ENCODE data around the gene FKBP4.

DNA sequence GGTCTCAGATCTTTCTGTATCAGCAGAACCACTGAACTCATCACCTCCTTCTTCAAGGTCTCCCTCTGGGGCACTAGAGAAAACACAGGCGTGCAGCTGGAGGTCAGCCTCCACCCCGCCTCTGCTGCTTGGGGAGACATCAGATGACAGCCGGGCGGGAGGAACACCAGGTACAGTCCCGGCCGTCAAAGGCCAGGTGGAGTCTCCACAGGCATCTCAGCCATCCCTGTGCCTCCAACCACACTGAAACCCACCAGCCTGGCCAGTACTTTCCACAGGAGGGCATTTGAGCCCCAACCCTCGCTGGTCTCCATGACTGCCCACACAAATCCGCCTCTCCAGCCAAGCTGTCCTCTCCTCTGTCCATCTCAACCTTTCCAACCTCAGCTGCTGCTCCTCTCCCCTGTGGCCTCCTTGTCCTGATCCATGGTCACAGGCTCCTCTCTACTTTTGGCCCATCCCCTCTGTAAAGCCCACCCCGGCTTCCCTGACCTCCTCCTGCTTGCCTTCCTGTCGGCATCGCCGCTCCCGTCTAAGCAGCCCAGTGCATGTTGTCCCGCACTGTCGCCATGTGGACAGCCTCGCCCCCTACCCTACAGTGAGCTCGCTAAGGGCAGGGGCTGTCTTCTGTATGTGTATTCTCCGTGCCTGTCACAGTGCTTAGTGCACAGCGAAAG lies 21.4 kb upstream of the FKBP4 start:
- TF ChIP-seq ZNF274 (IDR thresholded peaks at IDR 0.05; ENCODE audit: borderline replicate concordance, low read depth, low read length) (no peak), POLR2A (conservative IDR thresholded peaks at IDR 0.05) (no peak), FOXP4 (CRISPR knock-in tag; IDR thresholded peaks at IDR 0.05; ENCODE audit: borderline replicate concordance) (no peak), ATF2 (CRISPR knock-in tag; IDR thresholded peaks at IDR 0.05) (no peak), C11orf30 (IDR thresholded peaks at IDR 0.05; ENCODE audit: low read depth) (no peak), TCFL5 (CRISPR knock-in tag; conservative IDR thresholded peaks at IDR 0.05) (no peak), MAFF (IDR thresholded peaks at IDR 0.05; ENCODE audit: low read length) (no peak), BRCA1 (IDR thresholded peaks at IDR 0.05) (no peak), BRCA1 (CRISPR knock-in tag; IDR thresholded peaks at IDR 0.05) (no peak), STAT5B (CRISPR knock-in tag; IDR thresholded peaks at IDR 0.05) (no peak), GTF2E2 (tag; IDR thresholded peaks at IDR 0.05) (no peak), MTA3 (IDR thresholded peaks at IDR 0.05; ENCODE audit: borderline replicate concordance) (no peak)
- TF ChIP-seq, protein P1, sequence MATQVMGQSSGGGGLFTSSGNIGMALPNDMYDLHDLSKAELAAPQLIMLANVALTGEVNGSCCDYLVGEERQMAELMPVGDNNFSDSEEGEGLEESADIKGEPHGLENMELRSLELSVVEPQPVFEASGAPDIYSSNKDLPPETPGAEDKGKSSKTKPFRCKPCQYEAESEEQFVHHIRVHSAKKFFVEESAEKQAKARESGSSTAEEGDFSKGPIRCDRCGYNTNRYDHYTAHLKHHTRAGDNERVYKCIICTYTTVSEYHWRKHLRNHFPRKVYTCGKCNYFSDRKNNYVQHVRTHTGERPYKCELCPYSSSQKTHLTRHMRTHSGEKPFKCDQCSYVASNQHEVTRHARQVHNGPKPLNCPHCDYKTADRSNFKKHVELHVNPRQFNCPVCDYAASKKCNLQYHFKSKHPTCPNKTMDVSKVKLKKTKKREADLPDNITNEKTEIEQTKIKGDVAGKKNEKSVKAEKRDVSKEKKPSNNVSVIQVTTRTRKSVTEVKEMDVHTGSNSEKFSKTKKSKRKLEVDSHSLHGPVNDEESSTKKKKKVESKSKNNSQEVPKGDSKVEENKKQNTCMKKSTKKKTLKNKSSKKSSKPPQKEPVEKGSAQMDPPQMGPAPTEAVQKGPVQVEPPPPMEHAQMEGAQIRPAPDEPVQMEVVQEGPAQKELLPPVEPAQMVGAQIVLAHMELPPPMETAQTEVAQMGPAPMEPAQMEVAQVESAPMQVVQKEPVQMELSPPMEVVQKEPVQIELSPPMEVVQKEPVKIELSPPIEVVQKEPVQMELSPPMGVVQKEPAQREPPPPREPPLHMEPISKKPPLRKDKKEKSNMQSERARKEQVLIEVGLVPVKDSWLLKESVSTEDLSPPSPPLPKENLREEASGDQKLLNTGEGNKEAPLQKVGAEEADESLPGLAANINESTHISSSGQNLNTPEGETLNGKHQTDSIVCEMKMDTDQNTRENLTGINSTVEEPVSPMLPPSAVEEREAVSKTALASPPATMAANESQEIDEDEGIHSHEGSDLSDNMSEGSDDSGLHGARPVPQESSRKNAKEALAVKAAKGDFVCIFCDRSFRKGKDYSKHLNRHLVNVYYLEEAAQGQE (IDR thresholded peaks at IDR 0.05; ENCODE audit: borderline replicate concordance): no peak
- TF ChIP-seq, protein P1 (CRISPR knock-in tag; IDR thresholded peaks at IDR 0.05; ENCODE audit: low read depth): no peak
- TF ChIP-seq, protein P2, sequence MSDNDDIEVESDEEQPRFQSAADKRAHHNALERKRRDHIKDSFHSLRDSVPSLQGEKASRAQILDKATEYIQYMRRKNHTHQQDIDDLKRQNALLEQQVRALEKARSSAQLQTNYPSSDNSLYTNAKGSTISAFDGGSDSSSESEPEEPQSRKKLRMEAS (CRISPR knock-in tag; IDR thresholded peaks at IDR 0.05): no peak
- TF ChIP-seq, protein P3, sequence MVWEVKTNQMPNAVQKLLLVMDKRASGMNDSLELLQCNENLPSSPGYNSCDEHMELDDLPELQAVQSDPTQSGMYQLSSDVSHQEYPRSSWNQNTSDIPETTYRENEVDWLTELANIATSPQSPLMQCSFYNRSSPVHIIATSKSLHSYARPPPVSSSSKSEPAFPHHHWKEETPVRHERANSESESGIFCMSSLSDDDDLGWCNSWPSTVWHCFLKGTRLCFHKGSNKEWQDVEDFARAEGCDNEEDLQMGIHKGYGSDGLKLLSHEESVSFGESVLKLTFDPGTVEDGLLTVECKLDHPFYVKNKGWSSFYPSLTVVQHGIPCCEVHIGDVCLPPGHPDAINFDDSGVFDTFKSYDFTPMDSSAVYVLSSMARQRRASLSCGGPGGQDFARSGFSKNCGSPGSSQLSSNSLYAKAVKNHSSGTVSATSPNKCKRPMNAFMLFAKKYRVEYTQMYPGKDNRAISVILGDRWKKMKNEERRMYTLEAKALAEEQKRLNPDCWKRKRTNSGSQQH (CRISPR knock-in tag; IDR thresholded peaks at IDR 0.05): no peak
